ENCODE results near the gene CCDC80.

The CCDC80 gene

GRCh38 chr3:112633191-112633590, 7.8 kb downstream of the CCDC80 start:
- DNase-seq (ENCODE audit: low read depth in 2 of 2, low spot score in 1 of 2), result no peak

GRCh38 chr3:112632596-112632995, 8.3 kb downstream of the CCDC80 start:
- no peak for DNase-seq (ENCODE audit: low read depth in 2 of 2, low spot score in 1 of 2)

- DNase-seq (ENCODE audit: low read depth in 2 of 2, low spot score in 1 of 2), result no peak
Observed at GRCh38 chr3:112631257-112631656, 9.7 kb downstream of the CCDC80 start.

- DNase-seq (ENCODE audit: low read depth in 2 of 2, low spot score in 1 of 2), result no peak
Observed at GRCh38 chr3:112629425-112629824, 11.5 kb downstream of the CCDC80 start.

GRCh38 chr3:112627919-112628466, 12.9 kb downstream of the CCDC80 start:
- DNase-seq (ENCODE audit: low read depth in 2 of 2, low spot score in 1 of 2), result no peak

GRCh38 chr3:112627419-112627818, 13.5 kb downstream of the CCDC80 start:
- DNase-seq (ENCODE audit: low read depth in 2 of 2, low spot score in 1 of 2), result no peak

GRCh38 chr3:112623717-112624116, 17.2 kb downstream of the CCDC80 start:
- DNase-seq (ENCODE audit: low read depth in 2 of 2, low spot score in 1 of 2), result no peak

- no peak for DNase-seq (ENCODE audit: low read depth in 2 of 2, low spot score in 1 of 2)
Observed at GRCh38 chr3:112623213-112623612, 17.7 kb downstream of the CCDC80 start.

- DNase-seq (ENCODE audit: low read depth in 2 of 2, low spot score in 1 of 2), result no peak
Observed at GRCh38 chr3:112619295-112619694, 21.6 kb downstream of the CCDC80 start.

GRCh38 chr3:112617285-112617684, 23.7 kb downstream of the CCDC80 start:
- no peak for DNase-seq (ENCODE audit: low read depth in 2 of 2, low spot score in 1 of 2)

GRCh38 chr3:112615989-112616731, 24.8 kb downstream of the CCDC80 start:
- DNase-seq (ENCODE audit: low read depth in 2 of 2, low spot score in 1 of 2), result no peak

- no peak for DNase-seq (ENCODE audit: low read depth in 2 of 2, low spot score in 1 of 2)
Observed at GRCh38 chr3:112611752-112612515, 29.0 kb downstream of the CCDC80 start.

GRCh38 chr3:112610121-112610520, 30.8 kb downstream of the CCDC80 start:
- DNase-seq (ENCODE audit: low read depth in 2 of 2, low spot score in 1 of 2), result no peak

- no peak for DNase-seq (ENCODE audit: low read depth in 2 of 2, low spot score in 1 of 2)
Observed at GRCh38 chr3:112607863-112608262, 33.1 kb downstream of the CCDC80 start.

- no peak for DNase-seq (ENCODE audit: low read depth in 2 of 2, low spot score in 1 of 2)
Observed at GRCh38 chr3:112606098-112606497, 34.8 kb downstream of the CCDC80 start.

- DNase-seq (ENCODE audit: low read depth in 2 of 2, low spot score in 1 of 2), result no peak
Observed at GRCh38 chr3:112605285-112605684, 35.7 kb downstream of the CCDC80 start.

- no peak for DNase-seq (ENCODE audit: low read depth in 2 of 2, low spot score in 1 of 2)
Observed at GRCh38 chr3:112604536-112604935, 36.4 kb downstream of the CCDC80 start.

GRCh38 chr3:112602217-112602838, 38.6 kb downstream of the CCDC80 start:
- DNase-seq (ENCODE audit: low read depth in 2 of 2, low spot score in 1 of 2), result no peak

GRCh38 chr3:112598731-112599130, 42.2 kb downstream of the CCDC80 start:
- DNase-seq (ENCODE audit: low read depth in 2 of 2, low spot score in 1 of 2), result no peak

- DNase-seq (ENCODE audit: low read depth in 2 of 2, low spot score in 1 of 2), result no peak
Observed at GRCh38 chr3:112597945-112598344, 43.0 kb downstream of the CCDC80 start.

- DNase-seq (ENCODE audit: low read depth in 2 of 2, low spot score in 1 of 2), result no peak
Observed at GRCh38 chr3:112594856-112595255, 46.1 kb downstream of the CCDC80 start.

GRCh38 chr3:112593258-112593657, 47.7 kb downstream of the CCDC80 start:
- no peak for DNase-seq (ENCODE audit: low read depth in 2 of 2, low spot score in 1 of 2)
